NB4 (cell line): ENCODE data around the gene PEPD.

Source experiments
- DNase-seq: peaks from one replicate; pipeline ENCODE4 v3.0.0; 2010; ENCODE audit warnings: low read depth
- H3K4me3 ChIP-seq: one replicate; pipeline ENCODE4 v1.5.1; 2011; ENCODE audit warnings: mild to moderate bottlenecking, low read depth, low read length, moderate library complexity
- CTCF ChIP-seq: IDR thresholded peaks from one replicate; pipeline ENCODE4 v1.5.1; 2012; ENCODE audit warnings: low read depth, low read length
- MYC ChIP-seq: IDR thresholded peaks from 2 replicates; pipeline ENCODE4 v1.6.1; 2011; ENCODE audit warnings: low read depth, low read length
- POLR2A ChIP-seq: IDR thresholded peaks from 2 replicates; pipeline ENCODE4 v1.6.1; 2011; ENCODE audit warnings: mild to moderate bottlenecking; ENCODE audit not compliant: insufficient read length; ENCODE audit errors: extremely low read depth
- TF ChIP-seq, protein P1 (sequence below): IDR thresholded peaks from 2 replicates; pipeline ENCODE4 v1.6.1; 2011; ENCODE audit warnings: low read depth, low read length

The PEPD gene

GRCh38 chr19:33418871-33419787 lies 102.5 kb downstream of the PEPD start:
- TF ChIP-seq MYC = no peak
- TF ChIP-seq POLR2A = no peak
- TF ChIP-seq CTCF = no peak
- TF ChIP-seq, protein P1, sequence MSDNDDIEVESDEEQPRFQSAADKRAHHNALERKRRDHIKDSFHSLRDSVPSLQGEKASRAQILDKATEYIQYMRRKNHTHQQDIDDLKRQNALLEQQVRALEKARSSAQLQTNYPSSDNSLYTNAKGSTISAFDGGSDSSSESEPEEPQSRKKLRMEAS = no peak
- no peak for DNase-seq
- no peak overlapping the region for H3K4me3 ChIP-seq

GRCh38 chr19:33418461-33418860 lies 103.1 kb downstream of the PEPD start:
- H3K4me3 ChIP-seq = no peak overlapping the region
- TF ChIP-seq MYC (no peak), CTCF (no peak), POLR2A (no peak)
- TF ChIP-seq, protein P1 = no peak
- DNase-seq = no peak

DNA sequence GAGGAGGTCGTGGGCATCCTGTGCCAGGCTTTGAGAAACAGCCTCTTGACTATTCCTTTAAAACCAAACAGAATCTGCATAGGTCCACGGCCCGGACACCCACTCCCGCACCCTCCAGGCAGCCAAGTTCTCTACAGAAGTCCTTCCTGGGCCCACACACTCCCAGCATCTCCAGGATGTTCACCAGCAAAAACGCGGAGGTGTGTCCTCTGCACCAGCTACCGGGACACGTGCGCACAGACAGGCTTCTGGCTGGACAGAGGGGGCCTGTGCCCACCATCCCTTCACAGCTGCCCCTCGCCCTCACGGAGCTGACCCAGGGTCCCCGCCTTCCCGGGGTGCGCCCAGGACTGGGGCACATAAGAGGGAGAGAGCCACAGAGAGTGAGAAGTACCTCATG lies 103.8 kb downstream of the PEPD start:
- H3K4me3 ChIP-seq = no peak overlapping the region
- TF ChIP-seq MYC (no peak), CTCF (no peak), POLR2A (no peak)
- TF ChIP-seq, protein P1 = no peak
- DNase-seq = no peak

- no peak overlapping the region for H3K4me3 ChIP-seq
- peak; percentile 73 for DNase-seq
- peak; percentile 70 for TF ChIP-seq CTCF
- TF ChIP-seq POLR2A = no peak
- TF ChIP-seq MYC = 0 out of 2 replicates have a peak, but pooled peaks have one; percentile 10
Observed at GRCh38 chr19:33416307-33417215, 105.0 kb downstream of the PEPD start.

DNA sequence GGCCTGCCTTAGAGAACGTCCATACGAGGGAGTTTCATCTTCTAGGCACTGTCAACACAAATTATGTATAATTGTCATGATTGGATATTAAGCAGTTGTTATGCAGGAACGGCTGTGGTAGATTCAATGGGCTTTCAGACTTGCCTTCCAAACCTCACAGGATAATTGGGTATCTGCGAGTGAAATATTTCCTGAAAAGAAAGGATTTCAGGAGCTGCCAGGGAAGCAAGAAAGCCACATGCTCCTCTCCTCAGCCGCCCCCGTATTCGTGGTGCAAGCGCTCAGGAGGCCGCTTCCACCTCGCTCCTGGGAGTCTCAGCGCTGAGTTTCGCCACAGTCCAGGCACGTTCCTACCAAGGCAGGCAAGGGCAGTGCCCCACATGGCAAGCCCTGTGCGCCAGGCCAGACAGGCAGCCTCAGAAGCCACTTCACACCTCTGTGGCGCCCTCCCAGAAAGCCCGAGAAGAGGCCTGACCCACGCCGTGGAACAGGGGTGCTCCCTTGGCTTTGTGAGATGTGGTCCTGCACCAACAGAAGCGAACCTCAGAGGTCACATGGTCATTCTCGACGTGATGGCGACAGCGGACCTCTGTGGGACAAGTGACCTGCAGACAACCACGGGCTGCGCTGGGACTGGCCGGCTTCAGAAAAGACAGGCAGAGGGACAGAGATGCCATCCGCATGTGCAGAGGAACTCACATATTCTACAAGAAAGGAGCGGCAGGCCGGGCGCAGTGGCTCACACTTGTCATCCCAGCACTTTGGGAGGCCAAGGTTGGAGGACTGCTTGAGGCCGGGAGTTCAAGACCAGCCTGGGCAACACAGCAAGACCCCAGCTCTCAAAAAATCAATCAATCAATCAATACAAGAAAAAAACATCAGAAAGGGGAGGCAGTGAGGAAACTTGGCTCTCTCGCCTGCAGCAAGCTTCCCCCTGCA lies 106.7 kb downstream of the PEPD start:
- no peak overlapping the region for H3K4me3 ChIP-seq
- no peak for DNase-seq
- TF ChIP-seq, protein P1 = no peak
- TF ChIP-seq CTCF (no peak), POLR2A (no peak), MYC (no peak)
